OCI-LY3 (cell line): ENCODE data around the gene CCSER2.

Experiments used
- H2AFZ ChIP-seq: fragments of 200-600, 300-600 bp; shearing (Covaris generic); 2 replicates; pipeline ENCODE4 v1.6.0; 2014; ENCODE audit warnings: antibody characterized with exemption, low read depth, low read length
- H3K27ac ChIP-seq: fragments of 200-600, 300-600 bp; sonication (generic); 2 replicates; pipeline ENCODE4 v1.5.1; 2014; ENCODE audit warnings: mild to moderate bottlenecking, low read length, moderate library complexity, mixed read lengths
- H3K27me3 ChIP-seq: fragments of 200-600, 300-600 bp; sonication (generic); 2 replicates; pipeline ENCODE4 v1.6.1; 2014; ENCODE audit warnings: low read depth, low read length, mixed read lengths
- H3K36me3 ChIP-seq: fragments of 200-600, 300-600 bp; sonication (generic); replicated peaks from 2 replicates; pipeline ENCODE3; 2014; ENCODE audit warnings: low read depth, low read length, mixed read lengths
- H3K4me1 ChIP-seq: fragments of 300-600, 200-600 bp; sonication (generic); 2 replicates; pipeline ENCODE4 v1.6.1; 2014; ENCODE audit warnings: low read length, mixed read lengths
- H3K4me2 ChIP-seq: fragments of 200-600, 300-600 bp; sonication (generic); 2 replicates; pipeline ENCODE4 v1.6.1; 2014; ENCODE audit warnings: low read length, mixed read lengths
- H3K4me3 ChIP-seq: fragments of 300-600, 200-600 bp; sonication (generic); 2 replicates; pipeline ENCODE4 v1.5.1; 2014; ENCODE audit warnings: antibody characterized with exemption, mild to moderate bottlenecking, low read length, moderate library complexity
- H3K79me2 ChIP-seq: fragments of 300-600, 200-600 bp; shearing (Covaris generic); 2 replicates; pipeline ENCODE4 v1.6.1; 2014; ENCODE audit warnings: mild to moderate bottlenecking, low read length, mixed read lengths
- H3K9ac ChIP-seq: fragments of 300-600, 200-600 bp; shearing (Covaris generic); 2 replicates; pipeline ENCODE4 v1.6.0; 2014; ENCODE audit warnings: mild to moderate bottlenecking, low read length, moderate library complexity
- H3K9me3 ChIP-seq: fragments of 200-600, 300-600 bp; shearing (Covaris generic); 2 replicates; pipeline ENCODE4 v1.6.1; 2014; ENCODE audit warnings: low read length, mixed read lengths; ENCODE audit not compliant: insufficient read depth
- H4K20me1 ChIP-seq: fragments of 200-600, 300-600 bp; sonication (generic); 2 replicates; pipeline ENCODE4 v1.6.1; 2016; ENCODE audit warnings: low read length, mixed read lengths; ENCODE audit not compliant: insufficient read depth
- EZH2phosphoT487 ChIP-seq: fragments of 200-600 bp; shearing (Covaris generic); IDR thresholded peaks from 2 replicates; pipeline ENCODE4 v1.6.1; 2018; ENCODE audit warnings: antibody characterized with exemption, mixed run types, low read depth
- TF ChIP-seq, protein P1 (sequence below): fragments of 200-600, 300-600 bp; sonication (generic); IDR thresholded peaks from 2 replicates; pipeline ENCODE4 v1.5.1; 2014; ENCODE audit warnings: antibody characterized with exemption, low read length, low read depth

Gene CCSER2

DNA sequence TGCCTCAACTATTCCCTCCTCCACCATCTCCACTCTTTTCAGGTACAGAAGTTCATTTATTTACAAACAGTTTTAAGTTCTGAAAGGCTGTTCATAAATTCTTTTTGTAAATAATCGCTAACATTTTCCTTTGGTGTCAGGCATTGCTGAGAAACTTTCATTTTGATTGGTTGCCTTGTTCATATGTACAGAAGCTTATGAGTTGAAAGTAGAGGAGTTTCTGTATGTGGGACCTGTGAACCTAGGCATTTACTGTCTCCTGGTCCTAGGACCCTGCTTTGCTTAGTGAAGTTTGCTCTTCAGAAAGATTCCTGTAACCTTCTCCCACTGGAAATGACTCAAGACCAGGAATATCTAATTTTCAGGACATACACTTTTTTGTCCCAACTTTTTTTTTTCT is 30.4 kb downstream of the CCSER2 start:
- H3K4me3 ChIP-seq = no peak overlapping the region
- H3K36me3 ChIP-seq = no peaks in the 10 kb centered on the region
- H3K9me3 ChIP-seq = no peaks in the 10 kb centered on the region
- peaks cover 11% of the 10 kb centered on the region; the same call in 1 of the 2 replicates for H4K20me1 ChIP-seq
- H3K27ac ChIP-seq = no peak overlapping the region
- no peak overlapping the region for H2AFZ ChIP-seq
- H3K4me1 ChIP-seq = no peaks in the 10 kb centered on the region
- H3K27me3 ChIP-seq = no peaks in the 10 kb centered on the region
- no peak overlapping the region for H3K4me2 ChIP-seq
- H3K9ac ChIP-seq = no peak overlapping the region
- peaks cover 36% of the 10 kb centered on the region for H3K79me2 ChIP-seq
- TF ChIP-seq, protein P1, sequence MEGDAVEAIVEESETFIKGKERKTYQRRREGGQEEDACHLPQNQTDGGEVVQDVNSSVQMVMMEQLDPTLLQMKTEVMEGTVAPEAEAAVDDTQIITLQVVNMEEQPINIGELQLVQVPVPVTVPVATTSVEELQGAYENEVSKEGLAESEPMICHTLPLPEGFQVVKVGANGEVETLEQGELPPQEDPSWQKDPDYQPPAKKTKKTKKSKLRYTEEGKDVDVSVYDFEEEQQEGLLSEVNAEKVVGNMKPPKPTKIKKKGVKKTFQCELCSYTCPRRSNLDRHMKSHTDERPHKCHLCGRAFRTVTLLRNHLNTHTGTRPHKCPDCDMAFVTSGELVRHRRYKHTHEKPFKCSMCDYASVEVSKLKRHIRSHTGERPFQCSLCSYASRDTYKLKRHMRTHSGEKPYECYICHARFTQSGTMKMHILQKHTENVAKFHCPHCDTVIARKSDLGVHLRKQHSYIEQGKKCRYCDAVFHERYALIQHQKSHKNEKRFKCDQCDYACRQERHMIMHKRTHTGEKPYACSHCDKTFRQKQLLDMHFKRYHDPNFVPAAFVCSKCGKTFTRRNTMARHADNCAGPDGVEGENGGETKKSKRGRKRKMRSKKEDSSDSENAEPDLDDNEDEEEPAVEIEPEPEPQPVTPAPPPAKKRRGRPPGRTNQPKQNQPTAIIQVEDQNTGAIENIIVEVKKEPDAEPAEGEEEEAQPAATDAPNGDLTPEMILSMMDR = no peak
- no peak for TF ChIP-seq EZH2phosphoT487

- no peak overlapping the region for H3K4me2 ChIP-seq
Observed at GRCh38 chr10:84360637-84361365, 32.4 kb downstream of the CCSER2 start.

DNA sequence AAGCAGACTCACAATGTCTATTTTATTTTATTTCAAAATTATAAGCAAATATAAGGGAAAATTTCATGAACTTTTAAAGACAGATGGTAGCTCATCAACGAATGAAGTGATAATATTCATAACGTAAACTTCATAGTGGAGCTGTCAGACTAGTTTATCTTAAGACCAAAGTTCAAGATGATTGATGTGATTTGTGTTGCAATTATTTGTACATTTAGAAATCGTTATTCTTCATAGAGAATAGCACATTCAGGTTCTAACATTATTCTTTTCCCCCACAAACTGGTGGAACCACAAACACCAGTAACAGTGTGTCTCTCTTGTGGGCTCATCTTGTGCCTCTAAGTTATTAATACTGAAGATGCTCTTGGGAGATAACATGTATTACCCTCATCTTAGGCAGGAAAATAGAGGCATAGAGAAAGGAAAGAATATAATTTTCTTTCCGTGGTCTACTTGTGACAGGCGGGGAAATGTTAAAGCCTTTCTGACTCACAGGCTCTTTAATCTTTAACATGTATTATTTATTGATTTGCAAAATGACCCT is 37.0 kb downstream of the CCSER2 start:
- peaks cover 29% of the 10 kb centered on the region for H3K79me2 ChIP-seq
- H3K27me3 ChIP-seq = no peaks in the 10 kb centered on the region
- 0 out of 2 replicates have a peak, but pooled peaks cover 7% of the 10 kb centered on the region for H4K20me1 ChIP-seq
- no peak for TF ChIP-seq EZH2phosphoT487
- TF ChIP-seq, protein P1 = no peak
- no peak overlapping the region for H2AFZ ChIP-seq
- H3K4me1 ChIP-seq = no peaks in the 10 kb centered on the region
- no peaks in the 10 kb centered on the region for H3K9me3 ChIP-seq
- H3K9ac ChIP-seq = no peak overlapping the region
- no peaks in the 10 kb centered on the region for H3K36me3 ChIP-seq
- no peak overlapping the region for H3K27ac ChIP-seq
- H3K4me2 ChIP-seq = no peak overlapping the region
- no peak overlapping the region for H3K4me3 ChIP-seq

More at GRCh38 chr10:84360637-84361365, 32.4 kb downstream of the CCSER2 start:
- H3K79me2 ChIP-seq = peaks cover 29% of the 10 kb centered on the region
- H3K4me1 ChIP-seq = no peaks in the 10 kb centered on the region
- no peak overlapping the region for H2AFZ ChIP-seq
- H3K9me3 ChIP-seq = no peaks in the 10 kb centered on the region
- TF ChIP-seq, protein P1 = no peak
- TF ChIP-seq EZH2phosphoT487 = no peak
- no peak overlapping the region for H3K27ac ChIP-seq
- H3K27me3 ChIP-seq = no peaks in the 10 kb centered on the region
- no peak overlapping the region for H3K4me3 ChIP-seq
- H4K20me1 ChIP-seq = peaks cover 13% of the 10 kb centered on the region; the same call in 1 of the 2 replicates
- H3K36me3 ChIP-seq = no peaks in the 10 kb centered on the region
- H3K9ac ChIP-seq = no peak overlapping the region

DNA sequence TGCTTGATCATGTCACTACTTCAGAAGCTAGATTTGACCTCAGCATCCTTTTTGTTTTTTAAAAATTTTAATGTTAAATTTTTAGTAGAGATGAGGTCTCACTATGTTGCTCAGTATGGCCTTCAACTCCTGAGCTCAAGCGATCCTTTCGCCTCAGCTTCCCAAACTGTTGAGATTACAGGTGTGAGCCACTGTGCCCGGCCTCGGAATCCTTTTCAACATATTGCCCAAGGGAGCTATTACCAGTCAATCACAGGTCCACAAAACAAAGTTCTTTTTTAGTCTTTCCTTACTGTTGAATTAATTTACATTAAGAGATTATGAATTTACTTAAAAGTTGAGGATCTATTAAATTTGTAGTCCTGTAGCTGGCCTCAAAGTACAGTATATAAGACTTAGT is 37.7 kb downstream of the CCSER2 start:
- H3K36me3 ChIP-seq = peaks cover under 1% of the 10 kb centered on the region
- 0 out of 2 replicates have a peak, but pooled peaks cover 7% of the 10 kb centered on the region for H4K20me1 ChIP-seq
- no peak for TF ChIP-seq EZH2phosphoT487
- TF ChIP-seq, protein P1 = no peak
- H3K27me3 ChIP-seq = no peaks in the 10 kb centered on the region
- no peak overlapping the region for H3K4me2 ChIP-seq
- no peaks in the 10 kb centered on the region for H3K4me1 ChIP-seq
- H3K9ac ChIP-seq = no peak overlapping the region
- H3K4me3 ChIP-seq = no peak overlapping the region
- peaks cover 26% of the 10 kb centered on the region for H3K79me2 ChIP-seq
- no peak overlapping the region for H3K27ac ChIP-seq
- no peak overlapping the region for H2AFZ ChIP-seq
- no peaks in the 10 kb centered on the region for H3K9me3 ChIP-seq
